HTERT RPE-1 (cell line): ENCODE results near the gene ANKHD1.
"Not testable (repeated sequence)": the region's sequence is repeated elsewhere in the genome, so short reads cannot be mapped to it uniquely, and the experiment has no call there.

Experiments used
- in situ Hi-C: fragments of 300-500 bp; cut with MboI; formaldehyde crosslinking; loops from 4 replicates; pipeline ENCODE4 v1.14.3; 2020; ENCODE audit warnings: low sequenced_read_pairs

ANKHD1 gene

DNA sequence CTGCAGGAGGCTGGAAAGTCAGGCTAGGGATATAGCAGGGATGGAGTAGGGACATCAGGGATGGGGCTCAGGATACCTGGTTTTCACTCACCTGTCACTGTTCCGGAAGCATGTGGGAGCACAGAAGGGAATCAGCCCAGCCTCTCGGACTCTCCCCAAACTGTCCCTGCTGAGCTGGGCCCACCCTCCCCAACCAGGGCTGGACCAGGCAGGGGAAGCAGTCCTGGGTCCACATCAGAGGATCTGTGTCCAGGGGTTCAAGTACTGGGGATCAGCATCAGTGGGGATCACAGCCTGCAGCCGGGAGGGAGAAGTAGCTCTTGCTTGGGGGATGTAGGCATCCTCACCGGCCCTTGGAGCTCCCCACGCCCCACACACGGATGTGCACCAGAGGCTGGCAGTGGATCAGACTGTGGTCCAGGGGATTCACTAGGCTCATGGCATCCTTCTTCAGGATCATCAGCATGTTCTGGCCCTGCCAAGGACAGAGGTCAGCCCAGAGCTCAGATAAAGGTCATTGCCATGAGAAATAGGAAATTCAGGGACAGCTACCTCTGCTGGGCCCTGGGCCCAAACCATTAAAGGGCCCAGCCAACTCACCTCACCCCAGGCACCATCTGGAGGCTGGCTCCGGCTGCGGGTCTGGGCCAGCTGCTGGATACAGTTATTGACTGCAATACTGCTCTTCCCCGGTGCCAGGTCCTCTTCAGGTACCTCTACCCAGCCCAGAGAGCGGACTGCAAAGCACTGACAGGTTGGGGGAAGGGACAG lies 160.3 kb downstream of the ANKHD1 start:
- in situ Hi-C loops = no loop called here

DNA sequence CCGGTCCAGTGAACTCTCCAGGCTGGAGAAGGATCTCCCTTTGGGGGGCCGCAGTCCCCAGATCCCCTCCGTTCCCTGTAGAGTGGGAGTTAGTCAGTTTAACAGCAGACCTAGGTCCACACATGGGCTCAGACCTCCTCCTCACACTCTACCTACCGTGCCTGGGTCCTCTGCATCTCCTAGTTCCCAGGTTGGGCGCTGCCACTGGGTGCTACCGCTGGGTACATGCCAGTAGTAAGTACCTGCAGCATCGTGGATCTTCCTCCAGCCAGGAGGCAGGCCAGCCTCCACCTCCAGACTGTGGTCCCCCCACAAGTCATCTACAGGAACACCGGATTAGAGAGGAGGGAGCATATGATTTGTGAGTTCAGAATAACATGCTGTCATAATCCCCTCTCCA lies 162.0 kb downstream of the ANKHD1 start:
- in situ Hi-C loops = no loop called here

DNA sequence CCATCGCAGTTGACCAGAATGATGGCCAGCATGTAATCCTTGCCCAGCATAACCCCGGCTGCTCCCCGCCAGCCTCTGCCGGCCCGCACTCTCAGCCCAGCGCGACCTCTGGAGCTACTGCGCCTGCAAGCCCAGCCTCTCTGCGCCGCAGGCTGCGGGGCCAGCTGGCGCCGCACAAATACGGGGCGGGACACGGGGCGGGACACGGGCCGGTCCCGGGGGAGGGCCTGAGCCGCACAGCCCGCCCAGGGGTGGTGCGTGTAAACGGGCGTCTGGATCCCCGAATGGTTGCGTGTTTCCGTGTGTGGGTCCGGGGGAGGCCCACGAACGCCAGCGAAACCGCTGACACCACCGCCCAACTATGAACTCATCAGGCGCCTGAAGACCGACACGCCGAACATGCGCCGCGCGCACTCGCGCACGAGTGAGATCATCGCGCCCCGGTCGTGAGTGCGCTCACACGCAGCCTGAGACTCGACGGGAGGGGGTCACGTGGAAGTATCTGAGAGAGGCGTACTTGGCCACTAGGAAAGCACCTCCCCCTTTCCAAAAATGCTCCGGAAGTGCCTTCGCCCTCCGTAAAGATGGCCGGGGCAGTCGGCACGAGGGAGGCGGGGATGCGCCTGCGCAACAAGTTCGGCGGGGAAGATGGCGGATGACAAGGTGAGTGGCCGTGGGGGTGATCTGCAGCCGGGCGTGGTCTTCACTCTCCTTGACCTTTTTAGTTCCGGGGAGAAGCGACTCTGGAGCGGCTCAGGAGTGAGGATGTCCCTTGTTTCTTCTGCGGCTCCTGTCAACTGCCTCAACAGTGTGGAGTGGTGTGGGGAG lies 162.8 kb downstream of the ANKHD1 start, which contains the start of the genes APBB3 and SLC35A4:
Gene APBB3, minus strand, starts transcription at position 403 of the 828 bp plus-strand sequence. Its CDS starts 353 bp downstream, at position 50.
Gene SLC35A4, plus strand, starts transcription at position 633 of the 828 bp plus-strand sequence. CDS start 2,342 bp downstream, outside the sequence.
- in situ Hi-C loops = no loop called here

DNA sequence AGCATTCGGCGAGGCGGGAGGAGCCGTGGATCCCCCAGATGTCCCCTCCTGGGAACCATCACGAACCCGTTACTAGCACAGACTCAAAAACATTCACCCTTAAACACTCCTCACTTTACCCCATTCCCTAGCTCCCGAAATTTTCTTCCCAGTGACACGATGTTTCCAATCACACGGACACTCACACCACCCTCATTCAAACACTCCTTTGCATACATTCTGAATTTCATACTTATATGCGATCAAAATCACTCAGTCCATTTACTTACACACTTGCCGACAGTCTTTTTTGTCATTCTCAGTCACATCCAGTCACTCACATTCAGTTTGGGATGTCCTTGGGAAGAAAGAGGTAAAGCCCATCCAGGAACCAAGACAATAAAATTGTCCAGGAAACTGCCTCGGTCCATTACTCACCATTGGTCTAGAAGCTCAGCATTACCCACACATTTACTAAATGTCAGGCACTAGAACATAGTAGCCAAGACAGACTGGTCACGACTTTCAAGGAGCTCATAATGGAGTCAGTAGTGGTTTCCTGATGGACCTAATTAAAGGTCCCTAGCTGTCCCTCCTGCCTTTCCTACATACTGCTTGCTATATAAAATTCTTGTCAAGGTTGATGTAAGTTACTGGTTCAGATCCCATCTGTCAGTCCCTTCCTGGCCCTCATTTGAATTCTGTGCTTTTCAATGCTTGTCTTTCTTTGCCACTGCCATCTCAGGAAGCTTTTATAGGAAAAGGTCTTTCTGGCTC lies 163.6 kb downstream of the ANKHD1 start:
- in situ Hi-C loops = no loop called here

DNA sequence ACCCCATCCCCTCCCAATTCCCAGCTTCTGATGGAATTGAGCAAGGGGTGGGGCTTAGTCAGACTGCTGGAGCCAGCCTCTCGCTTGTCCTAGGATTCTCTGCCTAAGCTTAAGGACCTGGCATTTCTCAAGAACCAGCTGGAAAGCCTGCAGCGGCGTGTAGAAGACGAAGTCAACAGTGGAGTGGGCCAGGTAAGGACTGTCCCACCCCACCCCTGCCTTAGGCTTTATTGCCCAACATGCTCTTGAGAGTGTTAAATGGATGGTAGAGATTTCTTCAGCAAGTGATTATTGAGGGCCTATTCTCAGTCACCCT lies 164.1 kb downstream of the ANKHD1 start:
- in situ Hi-C loops = no loop called here

DNA sequence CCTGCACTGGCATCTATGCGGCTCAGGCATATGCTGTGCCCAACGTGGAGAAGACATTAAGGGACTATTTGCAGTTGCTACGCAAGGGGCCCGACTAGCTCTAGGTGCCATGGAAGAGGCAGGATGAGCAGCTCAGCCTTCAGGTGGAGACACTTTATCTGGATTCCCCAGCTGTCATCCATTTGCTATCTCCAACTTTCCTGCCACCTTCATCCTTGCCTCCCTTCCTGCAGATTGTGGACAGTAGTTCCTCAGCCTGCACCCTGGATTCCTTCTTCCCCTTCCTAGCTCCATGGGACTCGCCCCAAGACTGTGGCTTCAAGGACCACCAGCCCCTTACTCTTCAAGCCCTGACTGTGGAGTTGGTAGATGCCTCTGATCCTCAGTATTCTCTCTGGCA lies 165.0 kb downstream of the ANKHD1 start:
- in situ Hi-C loops = no loop called here

DNA sequence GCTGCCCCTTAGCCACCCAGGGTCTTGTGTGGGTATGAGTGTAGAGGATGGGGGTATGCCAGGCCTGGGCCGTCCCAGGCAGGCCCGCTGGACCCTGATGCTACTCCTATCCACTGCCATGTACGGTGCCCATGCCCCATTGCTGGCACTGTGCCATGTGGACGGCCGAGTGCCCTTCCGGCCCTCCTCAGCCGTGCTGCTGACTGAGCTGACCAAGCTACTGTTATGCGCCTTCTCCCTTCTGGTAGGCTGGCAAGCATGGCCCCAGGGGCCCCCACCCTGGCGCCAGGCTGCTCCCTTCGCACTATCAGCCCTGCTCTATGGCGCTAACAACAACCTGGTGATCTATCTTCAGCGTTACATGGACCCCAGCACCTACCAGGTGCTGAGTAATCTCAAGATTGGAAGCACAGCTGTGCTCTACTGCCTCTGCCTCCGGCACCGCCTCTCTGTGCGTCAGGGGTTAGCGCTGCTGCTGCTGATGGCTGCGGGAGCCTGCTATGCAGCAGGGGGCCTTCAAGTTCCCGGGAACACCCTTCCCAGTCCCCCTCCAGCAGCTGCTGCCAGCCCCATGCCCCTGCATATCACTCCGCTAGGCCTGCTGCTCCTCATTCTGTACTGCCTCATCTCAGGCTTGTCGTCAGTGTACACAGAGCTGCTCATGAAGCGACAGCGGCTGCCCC lies 165.6 kb downstream of the ANKHD1 start:
- in situ Hi-C loops = no loop called here

DNA sequence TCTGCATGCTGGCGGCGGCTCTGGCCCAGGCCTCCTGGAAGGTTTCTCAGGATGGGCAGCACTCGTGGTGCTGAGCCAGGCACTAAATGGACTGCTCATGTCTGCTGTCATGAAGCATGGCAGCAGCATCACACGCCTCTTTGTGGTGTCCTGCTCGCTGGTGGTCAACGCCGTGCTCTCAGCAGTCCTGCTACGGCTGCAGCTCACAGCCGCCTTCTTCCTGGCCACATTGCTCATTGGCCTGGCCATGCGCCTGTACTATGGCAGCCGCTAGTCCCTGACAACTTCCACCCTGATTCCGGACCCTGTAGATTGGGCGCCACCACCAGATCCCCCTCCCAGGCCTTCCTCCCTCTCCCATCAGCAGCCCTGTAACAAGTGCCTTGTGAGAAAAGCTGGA lies 166.2 kb downstream of the ANKHD1 start:
- in situ Hi-C loops = no loop called here

DNA sequence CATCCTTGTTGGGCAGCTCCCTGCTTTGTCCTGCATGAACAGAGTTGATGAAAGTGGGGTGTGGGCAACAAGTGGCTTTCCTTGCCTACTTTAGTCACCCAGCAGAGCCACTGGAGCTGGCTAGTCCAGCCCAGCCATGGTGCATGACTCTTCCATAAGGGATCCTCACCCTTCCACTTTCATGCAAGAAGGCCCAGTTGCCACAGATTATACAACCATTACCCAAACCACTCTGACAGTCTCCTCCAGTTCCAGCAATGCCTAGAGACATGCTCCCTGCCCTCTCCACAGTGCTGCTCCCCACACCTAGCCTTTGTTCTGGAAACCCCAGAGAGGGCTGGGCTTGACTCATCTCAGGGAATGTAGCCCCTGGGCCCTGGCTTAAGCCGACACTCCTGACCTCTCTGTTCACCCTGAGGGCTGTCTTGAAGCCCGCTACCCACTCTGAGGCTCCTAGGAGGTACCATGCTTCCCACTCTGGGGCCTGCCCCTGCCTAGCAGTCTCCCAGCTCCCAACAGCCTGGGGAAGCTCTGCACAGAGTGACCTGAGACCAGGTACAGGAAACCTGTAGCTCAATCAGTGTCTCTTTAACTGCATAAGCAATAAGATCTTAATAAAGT lies 166.9 kb downstream of the ANKHD1 start:
- in situ Hi-C loops = no loop called here

DNA sequence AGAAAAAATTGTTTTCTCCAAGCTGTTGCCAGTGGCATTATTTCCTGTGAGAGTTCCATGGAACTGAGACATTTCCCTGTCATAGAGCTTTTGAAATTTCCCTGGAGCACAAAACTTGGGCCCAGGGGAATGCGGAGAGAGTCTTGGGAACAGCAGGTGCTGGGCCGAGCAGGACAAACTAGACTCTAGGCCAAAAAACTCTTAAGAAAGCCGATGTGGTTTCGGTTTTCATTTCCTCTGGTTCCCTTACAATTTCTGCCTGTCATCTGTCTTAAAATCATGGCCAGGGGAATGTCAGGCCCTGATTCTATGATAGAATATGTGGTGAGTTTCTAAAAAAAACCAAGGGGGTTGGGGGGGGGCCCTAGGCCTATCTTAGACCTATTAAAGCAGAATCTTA lies 167.6 kb downstream of the ANKHD1 start:
- in situ Hi-C loops = no loop called here

DNA sequence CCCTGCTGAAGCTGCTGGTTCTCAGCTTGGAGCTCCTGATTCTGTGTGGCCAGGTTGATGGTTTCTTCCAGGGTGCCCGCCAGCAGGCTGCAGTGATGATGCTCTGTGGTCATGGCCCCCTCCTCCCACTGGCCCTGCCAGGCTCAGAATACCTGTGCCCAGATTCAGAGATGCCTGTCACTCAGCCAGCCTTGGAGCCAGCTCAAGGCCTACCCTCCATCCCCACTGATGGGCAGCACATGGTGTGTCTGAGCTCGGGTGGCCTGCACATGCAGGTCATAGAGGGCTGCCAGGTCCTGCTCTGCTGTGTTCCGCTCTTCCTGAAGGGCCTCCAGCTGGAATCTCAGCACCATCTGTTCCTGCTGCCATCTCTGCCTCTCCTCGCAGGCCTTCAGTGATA lies 168.4 kb downstream of the ANKHD1 start:
- in situ Hi-C loops = no loop called here

DNA sequence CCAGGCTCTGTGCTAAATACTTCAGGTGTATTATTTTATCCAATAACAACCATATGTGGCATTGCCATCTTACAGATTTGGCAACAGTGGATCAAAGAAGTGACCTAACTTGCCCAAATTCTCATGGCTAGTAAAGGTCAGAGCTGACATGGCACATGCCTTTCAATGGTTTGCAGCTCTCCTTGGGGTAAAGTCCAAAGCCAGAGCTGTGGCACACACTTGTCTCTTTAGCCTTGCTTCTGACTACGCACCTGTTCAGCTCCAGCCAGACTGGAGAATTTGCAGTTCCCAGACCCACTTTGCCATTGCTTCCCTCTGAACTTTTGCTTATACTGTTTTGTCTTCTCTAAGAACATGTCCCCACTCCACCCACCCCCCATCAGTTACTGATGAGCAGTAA lies 168.9 kb downstream of the ANKHD1 start:
- in situ Hi-C loops = no loop called here

DNA sequence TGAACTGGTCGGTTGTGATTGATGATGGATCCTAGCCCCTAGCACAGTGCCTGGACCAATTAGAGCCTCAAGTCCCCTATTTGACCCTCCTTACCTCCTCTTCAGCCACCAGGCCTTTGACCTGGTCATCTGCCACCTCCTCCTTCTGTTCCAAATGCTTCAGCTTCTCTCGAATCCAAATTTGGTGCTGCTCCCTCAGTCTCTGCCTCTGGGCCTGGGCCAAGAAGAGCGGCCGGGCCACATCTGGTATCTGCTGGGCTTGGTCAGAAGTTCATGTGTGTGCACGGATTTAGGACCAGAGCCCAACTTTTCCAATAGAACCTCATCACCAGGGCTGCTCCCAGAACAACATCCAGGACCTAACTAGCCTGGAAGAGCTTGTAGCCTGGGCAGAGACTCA lies 169.5 kb downstream of the ANKHD1 start:
- in situ Hi-C loops = no loop called here

DNA sequence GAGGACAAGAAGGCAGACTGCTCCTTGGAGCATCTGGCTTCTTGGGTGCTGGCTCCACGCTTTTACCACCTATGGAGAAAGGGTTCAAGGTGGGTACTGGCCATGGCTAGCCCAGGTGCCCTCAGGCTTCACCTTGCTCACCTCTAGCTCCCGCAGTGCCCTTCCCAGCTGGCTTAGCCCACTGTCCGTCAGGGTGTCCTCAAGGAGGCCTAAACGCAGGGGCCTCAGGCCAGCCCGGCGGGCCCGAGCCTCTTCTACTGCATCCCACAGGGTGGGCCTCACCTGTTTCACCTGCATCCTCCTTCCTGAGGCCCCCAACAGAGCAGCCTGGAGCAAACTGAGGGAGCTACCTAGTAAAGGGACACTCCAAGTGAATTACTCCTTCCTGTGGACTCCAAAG lies 172.1 kb downstream of the ANKHD1 start:
- in situ Hi-C loops = no loop called here

DNA sequence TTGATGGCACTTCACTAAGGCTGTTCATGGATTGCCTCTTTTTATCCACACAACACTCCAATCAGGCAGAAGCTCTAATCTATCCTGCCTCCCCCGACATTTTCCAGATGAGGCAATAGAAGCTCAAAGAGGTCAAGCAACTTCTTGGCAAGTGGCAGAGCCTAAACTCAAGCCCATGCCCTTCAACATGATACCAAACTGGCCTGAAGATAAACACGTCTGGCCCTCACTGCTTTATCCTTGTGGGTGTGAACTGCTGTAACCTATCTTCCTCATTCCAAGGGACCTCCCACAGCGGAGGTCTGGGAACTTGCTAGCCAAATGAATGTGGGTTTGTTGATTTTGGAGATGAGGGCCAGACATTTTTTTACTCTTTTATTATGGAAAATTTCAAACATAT lies 172.5 kb downstream of the ANKHD1 start:
- in situ Hi-C loops = no loop called here

DNA sequence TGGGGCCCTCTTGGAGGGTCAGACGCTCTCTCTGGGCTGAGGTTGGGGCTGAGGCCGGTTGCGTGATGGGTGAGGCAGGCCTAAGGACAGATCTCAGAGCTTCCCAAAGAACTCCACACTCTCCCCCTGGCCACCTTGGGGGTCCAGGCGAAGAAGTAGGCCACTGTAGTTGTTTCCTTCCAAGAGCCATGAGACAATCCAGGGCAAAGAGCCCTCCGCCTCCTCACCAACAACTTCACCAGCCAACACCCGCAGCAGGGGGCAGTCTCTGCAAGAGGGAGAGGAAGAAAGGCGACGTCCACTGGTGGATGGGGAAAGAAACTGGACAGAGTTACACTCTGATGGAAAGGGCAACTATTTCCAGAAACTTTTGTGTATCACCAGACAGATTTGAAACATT lies 173.7 kb downstream of the ANKHD1 start:
- in situ Hi-C loops = no loop called here

DNA sequence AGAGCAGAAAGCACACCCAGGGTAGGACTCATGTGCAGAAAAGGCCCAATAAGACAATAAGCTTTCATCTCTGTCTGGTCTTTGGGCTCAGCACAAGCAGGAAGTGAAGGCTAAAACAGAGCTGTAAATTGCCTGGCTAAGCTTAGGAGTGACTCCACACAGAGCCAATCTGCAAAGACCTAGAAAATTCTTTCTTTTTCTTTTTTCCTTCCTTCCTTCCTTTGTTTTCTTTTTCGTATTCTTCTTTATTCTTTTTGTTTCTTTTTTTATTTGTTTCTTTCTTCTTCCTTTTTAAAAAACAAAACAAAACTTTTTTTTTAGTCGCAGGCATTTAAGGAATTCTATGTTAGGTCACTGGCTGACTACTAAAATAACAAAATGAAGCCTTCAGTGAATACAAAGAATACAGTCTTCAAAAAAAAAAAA lies 175.2 kb downstream of the ANKHD1 start:
- in situ Hi-C loops = no loop called here

DNA sequence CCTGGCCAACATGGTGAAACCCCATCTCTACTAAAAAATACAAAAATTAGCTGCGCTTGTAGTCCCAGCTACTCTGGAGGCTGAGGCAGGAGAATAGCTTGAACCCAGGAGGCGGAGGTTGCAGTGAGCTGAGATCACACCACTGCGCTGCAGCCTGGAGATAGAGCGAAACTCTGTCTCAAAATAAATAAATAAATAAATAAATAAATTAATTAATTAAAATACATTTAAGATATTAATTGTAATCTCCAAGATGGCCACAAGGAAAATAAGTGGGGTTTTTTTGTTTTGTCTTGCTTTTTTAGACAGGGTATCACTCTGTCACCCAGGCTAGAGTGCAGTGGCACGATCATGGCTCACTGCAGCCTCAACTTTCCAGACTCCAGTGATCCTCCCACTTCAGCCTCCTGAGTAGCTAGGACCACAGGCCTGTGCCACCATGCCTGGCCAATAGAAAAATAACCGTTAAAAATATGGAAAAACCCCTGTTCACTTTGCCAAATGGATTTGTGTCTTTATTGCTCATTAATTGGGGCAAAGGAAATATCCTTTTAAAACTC lies 177.6 kb downstream of the ANKHD1 start:
- in situ Hi-C loops = not testable (repeated sequence)

DNA sequence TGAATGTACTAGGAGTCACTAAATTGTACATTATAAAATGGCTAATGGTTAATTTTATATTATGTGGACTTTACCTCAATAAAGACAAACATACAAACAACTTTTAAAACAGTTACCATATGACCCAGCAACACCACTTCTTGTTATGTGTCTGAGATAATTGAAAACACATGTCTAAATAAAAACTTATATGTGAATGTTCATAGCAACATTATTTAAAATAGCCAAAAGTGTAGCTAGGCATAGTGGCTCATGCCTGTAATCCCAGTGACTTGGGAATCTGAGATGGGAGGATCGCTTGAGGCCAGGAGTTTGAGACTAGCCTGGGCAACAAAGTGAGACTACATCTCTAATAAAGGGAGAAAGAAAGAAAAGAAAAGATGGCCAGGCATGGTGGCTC lies 185.9 kb downstream of the ANKHD1 start:
- in situ Hi-C loops = no loop called here
